ENCODE measurements around the gene CYTH2. TPM values are rescaled to one million over a fixed set of nuclear protein-coding genes. Genes with fewer than 3 reads are reported as not detected.

CYTH2 gene
- total and polyA plus RNA-seq, 2 experiments from 2014 or later: 138 to 179 TPM

DNA sequence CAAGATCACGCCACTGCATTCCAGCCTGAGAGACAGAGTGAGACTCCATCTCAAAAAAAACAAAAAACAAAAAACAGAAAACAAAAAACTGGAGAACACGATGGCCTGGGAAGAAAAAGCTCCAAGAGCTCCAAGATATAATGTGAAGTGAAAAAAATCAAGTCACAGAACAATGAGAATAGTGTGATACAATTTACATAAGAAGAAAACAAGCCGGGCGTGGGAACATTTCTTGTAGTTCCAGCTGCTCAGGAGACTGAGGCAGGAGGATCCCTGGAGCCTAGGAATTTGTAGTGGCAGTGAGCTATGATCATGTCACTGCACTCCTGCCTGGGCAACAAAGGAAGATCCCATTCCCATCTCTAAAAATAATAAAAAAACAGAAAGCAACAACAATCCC, 51.0 kb downstream of the CYTH2 start:
- Histone ChIP-seq H3K4me3 (no peak overlapping the region), H3K27me3 (no peaks in the 10 kb centered on the region), H3K27ac (no peak overlapping the region), H3K36me3 (no peaks in the 10 kb centered on the region), H3K4me1 (ENCODE audit: low read depth) (no peaks in the 10 kb centered on the region), H3K9me3 (ENCODE audit: low read depth) (no peaks in the 10 kb centered on the region)
- TF ChIP-seq, protein P1, sequence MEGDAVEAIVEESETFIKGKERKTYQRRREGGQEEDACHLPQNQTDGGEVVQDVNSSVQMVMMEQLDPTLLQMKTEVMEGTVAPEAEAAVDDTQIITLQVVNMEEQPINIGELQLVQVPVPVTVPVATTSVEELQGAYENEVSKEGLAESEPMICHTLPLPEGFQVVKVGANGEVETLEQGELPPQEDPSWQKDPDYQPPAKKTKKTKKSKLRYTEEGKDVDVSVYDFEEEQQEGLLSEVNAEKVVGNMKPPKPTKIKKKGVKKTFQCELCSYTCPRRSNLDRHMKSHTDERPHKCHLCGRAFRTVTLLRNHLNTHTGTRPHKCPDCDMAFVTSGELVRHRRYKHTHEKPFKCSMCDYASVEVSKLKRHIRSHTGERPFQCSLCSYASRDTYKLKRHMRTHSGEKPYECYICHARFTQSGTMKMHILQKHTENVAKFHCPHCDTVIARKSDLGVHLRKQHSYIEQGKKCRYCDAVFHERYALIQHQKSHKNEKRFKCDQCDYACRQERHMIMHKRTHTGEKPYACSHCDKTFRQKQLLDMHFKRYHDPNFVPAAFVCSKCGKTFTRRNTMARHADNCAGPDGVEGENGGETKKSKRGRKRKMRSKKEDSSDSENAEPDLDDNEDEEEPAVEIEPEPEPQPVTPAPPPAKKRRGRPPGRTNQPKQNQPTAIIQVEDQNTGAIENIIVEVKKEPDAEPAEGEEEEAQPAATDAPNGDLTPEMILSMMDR (IDR thresholded peaks at IDR 0.05; ENCODE audit: low read depth, low read length): no peak
- no peak for DNase-seq (ENCODE audit: low read depth in 1 of 2, low spot score in 1 of 2)

DNA sequence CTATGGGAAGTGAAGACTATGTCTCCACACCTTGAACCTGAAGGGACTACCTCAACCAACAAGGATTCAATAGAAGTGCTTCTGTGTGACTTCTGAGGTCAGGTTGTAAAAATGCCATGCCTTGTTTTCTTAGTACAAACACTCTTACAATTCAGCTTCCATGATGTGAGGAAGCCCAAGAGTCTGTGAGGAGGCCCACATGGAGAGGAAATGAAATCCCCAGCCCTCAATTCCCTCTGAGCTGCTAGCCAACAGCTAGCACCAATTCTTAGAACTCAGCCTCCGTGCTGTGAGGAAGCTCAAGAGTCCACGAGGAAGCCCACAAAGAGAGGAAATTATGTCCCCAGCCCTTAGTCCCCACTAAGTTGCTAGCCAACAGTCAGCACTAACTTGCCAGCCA, 55.1 kb downstream of the CYTH2 start:
- Histone ChIP-seq H3K27ac (no peak overlapping the region), H3K4me1 (ENCODE audit: low read depth) (no peaks in the 10 kb centered on the region), H3K36me3 (no peaks in the 10 kb centered on the region), H3K9me3 (ENCODE audit: low read depth) (no peaks in the 10 kb centered on the region), H3K4me3 (no peak overlapping the region), H3K27me3 (no peaks in the 10 kb centered on the region)
- DNase-seq (ENCODE audit: low read depth in 1 of 2, low spot score in 1 of 2): no peak
- TF ChIP-seq, protein P1 (IDR thresholded peaks at IDR 0.05; ENCODE audit: low read depth, low read length): no peak

DNA sequence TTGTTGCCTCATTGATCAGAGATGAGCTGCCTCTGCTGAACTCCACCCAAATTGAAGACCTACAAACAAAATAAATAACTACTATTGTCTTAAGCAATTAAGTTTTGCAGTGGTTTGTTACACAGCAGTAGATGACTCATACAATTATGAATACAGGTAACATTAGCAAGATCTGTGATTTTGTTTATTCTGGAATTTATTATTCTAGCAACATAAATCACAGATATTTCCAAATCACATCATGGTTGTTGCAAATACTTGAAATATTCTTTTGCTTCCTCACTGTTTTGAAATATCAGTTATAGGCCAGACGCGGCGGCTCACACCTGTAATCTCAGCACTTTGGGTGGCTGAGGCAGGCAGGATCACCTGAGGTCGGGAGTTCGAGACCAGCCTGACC, 55.6 kb downstream of the CYTH2 start:
- H3K4me1 ChIP-seq (ENCODE audit: low read depth): no peaks in the 10 kb centered on the region
- no peak overlapping the region for H3K27ac ChIP-seq
- no peaks in the 10 kb centered on the region for H3K9me3 ChIP-seq (ENCODE audit: low read depth)
- no peaks in the 10 kb centered on the region for H3K36me3 ChIP-seq
- H3K4me3 ChIP-seq: no peak overlapping the region
- no peaks in the 10 kb centered on the region for H3K27me3 ChIP-seq
- TF ChIP-seq, protein P1 (IDR thresholded peaks at IDR 0.05; ENCODE audit: low read depth, low read length): no peak
- no peak for DNase-seq (ENCODE audit: low read depth in 1 of 2, low spot score in 1 of 2)

DNA sequence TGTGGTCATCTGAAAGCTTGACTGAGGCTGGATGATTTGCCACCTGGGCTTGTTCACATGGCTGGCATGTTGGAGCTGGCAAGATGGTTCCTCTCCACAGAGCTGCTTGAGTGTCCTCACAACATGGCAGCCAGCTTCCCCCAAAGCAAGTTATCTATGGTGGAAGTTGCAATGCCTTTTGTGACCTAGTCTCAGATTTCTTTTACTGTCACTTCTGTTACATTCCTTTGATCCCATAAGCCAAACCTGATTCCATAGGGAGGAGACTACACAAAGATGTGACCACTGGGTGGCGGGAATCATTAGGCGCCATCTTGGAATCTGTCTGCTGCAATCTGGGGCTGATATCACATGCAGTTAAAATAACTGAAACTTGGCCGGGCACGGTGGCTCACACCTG, 60.0 kb downstream of the CYTH2 start:
- TF ChIP-seq, protein P1 (IDR thresholded peaks at IDR 0.05; ENCODE audit: low read depth, low read length): no peak
- DNase-seq (ENCODE audit: low read depth in 1 of 2, low spot score in 1 of 2): no peak
- H3K9me3 ChIP-seq (ENCODE audit: low read depth): no peaks in the 10 kb centered on the region

DNA sequence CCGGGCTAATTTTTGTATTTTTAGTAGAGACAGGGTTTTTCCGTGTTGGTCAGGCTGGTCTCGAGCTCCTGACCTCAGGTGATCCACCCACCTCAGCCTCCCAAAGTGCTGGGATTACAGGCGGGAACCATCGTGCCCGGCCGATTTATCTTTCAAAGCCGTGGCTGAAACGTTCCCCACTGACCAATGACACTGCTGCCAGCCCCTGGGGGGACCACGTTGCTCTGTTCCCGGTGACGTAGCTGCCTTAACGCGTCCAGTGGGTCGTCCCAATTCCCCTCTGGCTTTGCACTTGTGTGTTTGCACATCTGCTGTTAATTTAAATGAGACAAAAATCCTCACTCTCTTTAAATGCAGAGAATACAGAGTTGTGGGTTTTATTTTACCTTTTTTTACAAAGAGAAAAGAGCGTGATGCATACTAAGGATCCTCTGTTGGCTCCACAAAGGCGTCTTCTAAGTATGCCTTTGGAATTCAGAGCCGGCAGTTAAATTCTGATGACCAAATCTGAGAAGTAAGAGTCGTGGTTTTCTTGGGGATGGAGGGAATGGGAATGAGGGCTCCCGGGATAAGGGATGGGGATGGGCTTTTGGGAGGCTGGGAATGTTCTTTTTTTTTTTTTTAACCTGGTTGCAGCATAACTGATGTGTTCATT, 61.0 kb downstream of the CYTH2 start:
- Histone ChIP-seq H3K4me1 (ENCODE audit: low read depth) (no peaks in the 10 kb centered on the region), H3K36me3 (no peaks in the 10 kb centered on the region), H3K27me3 (no peaks in the 10 kb centered on the region), H3K9me3 (ENCODE audit: low read depth) (no peaks in the 10 kb centered on the region), H3K4me3 (no peak overlapping the region), H3K27ac (no peak overlapping the region)
- no peak for DNase-seq (ENCODE audit: low read depth in 1 of 2, low spot score in 1 of 2)
- TF ChIP-seq, protein P1 (IDR thresholded peaks at IDR 0.05; ENCODE audit: low read depth, low read length): no peak

More for the DNA sequence above, 60.0 kb downstream of the CYTH2 start:
- no peaks in the 10 kb centered on the region for H3K27me3 ChIP-seq
- no peaks in the 10 kb centered on the region for H3K4me1 ChIP-seq (ENCODE audit: low read depth)
- H3K36me3 ChIP-seq: no peaks in the 10 kb centered on the region
- H3K27ac ChIP-seq: no peak overlapping the region
- H3K4me3 ChIP-seq: no peak overlapping the region

Measured in cardiac muscle cell (in vitro differentiated cells and primary cell).